ENCODE data around the gene MYL4.

MYL4 gene

DNA sequence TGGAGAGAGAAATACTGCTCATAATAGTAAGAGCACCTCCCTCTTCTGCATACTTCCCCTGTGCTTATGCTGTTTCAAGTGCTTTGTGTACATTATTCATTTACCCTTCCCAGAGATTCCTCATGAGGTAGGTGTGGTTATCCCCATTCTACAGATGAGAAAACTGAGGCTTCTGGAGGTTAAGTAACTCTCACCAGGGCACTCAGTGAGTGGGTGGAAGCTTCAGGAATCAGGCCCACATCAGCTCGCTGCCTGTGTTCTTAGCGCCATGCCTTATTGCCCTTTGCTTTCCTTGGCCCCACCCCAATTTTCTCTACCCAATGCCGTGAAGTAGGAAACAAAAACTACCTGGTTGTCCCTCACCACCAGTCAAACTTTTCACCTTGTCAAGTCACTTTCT, 26.4 kb downstream of the MYL4 start:
- Mint-ChIP-seq H3K27ac (peak overlapping the region in 1 of 3 experiments; percentile 36), H3K9me3 (no peaks in the 10 kb centered on the region), H3K4me1 (peaks cover 23% of the 10 kb centered on the region), H3K27me3 (ENCODE audit: low read depth) (peaks cover 7% of the 10 kb centered on the region), H3K4me3 (no peak overlapping the region), H3K36me3 (ENCODE audit: low read depth) (no peaks in the 10 kb centered on the region)
- TF ChIP-seq, protein P1, sequence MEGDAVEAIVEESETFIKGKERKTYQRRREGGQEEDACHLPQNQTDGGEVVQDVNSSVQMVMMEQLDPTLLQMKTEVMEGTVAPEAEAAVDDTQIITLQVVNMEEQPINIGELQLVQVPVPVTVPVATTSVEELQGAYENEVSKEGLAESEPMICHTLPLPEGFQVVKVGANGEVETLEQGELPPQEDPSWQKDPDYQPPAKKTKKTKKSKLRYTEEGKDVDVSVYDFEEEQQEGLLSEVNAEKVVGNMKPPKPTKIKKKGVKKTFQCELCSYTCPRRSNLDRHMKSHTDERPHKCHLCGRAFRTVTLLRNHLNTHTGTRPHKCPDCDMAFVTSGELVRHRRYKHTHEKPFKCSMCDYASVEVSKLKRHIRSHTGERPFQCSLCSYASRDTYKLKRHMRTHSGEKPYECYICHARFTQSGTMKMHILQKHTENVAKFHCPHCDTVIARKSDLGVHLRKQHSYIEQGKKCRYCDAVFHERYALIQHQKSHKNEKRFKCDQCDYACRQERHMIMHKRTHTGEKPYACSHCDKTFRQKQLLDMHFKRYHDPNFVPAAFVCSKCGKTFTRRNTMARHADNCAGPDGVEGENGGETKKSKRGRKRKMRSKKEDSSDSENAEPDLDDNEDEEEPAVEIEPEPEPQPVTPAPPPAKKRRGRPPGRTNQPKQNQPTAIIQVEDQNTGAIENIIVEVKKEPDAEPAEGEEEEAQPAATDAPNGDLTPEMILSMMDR (IDR thresholded peaks at IDR 0.05; ENCODE audit: unreplicated experiment in 3 of 3) = no peak

DNA sequence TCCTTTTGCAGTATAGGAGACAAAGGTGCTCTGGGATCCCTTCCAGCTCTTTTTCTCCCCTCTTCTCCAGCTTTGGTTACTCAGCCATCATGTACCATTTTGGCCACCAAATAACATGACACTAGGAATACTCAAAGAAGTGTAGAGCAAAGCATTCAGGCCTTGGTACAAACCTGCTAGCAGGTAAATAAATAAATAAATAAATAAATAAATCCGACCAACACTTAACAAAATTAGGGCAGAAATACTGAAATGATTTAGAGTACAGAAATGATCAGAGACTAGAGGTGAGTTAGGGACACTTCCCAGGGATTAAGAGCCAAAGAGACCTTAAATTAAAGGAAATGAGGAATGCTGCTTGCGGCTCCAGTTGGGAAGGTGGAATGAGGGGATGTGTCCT, 26.8 kb downstream of the MYL4 start:
- Mint-ChIP-seq H3K27me3 (ENCODE audit: low read depth) (peaks cover 5% of the 10 kb centered on the region), H3K27ac (peak overlapping the region in 2 of 3 experiments; percentile 20 to 36), H3K9me3 (no peaks in the 10 kb centered on the region), H3K4me3 (no peak overlapping the region), H3K36me3 (ENCODE audit: low read depth) (no peaks in the 10 kb centered on the region), H3K4me1 (peaks cover 22% of the 10 kb centered on the region)
- TF ChIP-seq, protein P1 (IDR thresholded peaks at IDR 0.05; ENCODE audit: unreplicated experiment in 3 of 3) = no peak

DNA sequence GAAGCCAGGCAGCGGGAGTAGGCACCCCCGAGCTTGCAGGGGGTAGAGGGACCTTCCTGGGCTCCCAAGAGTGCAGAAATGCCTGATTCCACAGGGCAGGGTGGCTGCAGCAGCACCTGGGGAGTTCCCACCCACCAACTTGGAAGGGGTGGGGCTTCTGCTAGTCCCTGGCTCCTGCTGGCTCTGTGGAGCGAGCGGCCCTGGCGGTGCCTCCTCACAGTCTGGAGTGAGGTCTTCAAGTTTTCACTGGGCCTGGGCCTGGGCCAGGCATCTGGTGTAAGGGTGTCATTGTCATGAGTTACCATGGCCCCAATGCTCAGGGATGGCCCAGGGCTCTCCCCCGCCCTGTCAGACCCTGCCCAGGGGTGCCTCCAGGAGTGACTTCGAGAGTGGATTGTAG, 28.7 kb downstream of the MYL4 start:
- TF ChIP-seq, protein P1 (IDR thresholded peaks at IDR 0.05; ENCODE audit: unreplicated experiment in 3 of 3) = no peak
- H3K36me3 Mint-ChIP-seq (ENCODE audit: low read depth) = no peaks in the 10 kb centered on the region
- no peak overlapping the region for H3K4me3 Mint-ChIP-seq
- H3K27me3 Mint-ChIP-seq (ENCODE audit: low read depth) = no peaks in the 10 kb centered on the region
- H3K27ac Mint-ChIP-seq = no peak overlapping the region
- H3K4me1 Mint-ChIP-seq = peaks cover 18% of the 10 kb centered on the region
- no peaks in the 10 kb centered on the region for H3K9me3 Mint-ChIP-seq

DNA sequence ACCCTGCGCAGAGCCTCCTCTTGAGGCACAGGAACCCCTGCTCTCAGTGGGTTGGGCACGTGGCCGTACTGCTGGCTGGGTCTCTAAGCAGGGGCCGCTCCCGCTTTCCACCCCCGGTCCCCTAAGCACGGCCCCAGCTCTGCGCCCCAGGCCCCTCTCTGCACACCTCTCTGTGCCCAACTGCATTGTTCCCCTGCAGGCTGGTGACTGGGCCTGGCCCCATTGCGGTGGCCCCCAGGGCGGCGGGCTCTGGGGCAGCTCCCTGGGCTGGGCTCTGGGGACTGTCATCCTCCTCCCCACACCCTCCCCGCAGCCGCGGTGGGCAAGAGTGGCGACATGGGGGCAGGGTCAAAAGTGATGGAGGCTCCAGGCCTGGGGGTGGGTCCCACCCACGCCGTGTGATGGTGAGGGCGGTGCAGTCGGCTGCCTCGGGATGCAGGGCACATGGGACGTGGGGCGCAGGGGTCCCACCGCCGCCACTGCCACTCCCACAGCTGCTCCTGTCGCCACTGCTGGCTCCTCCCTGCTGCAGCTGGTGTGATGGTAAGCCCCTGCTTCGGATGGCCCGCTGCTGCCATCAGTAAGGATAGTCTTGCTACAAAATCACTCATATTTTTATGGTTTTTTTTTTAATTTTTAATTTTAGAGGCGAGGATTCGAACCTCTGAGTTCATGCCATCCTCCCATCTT, 29.3 kb downstream of the MYL4 start:
- Mint-ChIP-seq H3K4me1 (peaks cover 18% of the 10 kb centered on the region), H3K9me3 (no peaks in the 10 kb centered on the region), H3K27me3 (ENCODE audit: low read depth) (no peaks in the 10 kb centered on the region), H3K4me3 (no peak overlapping the region), H3K36me3 (ENCODE audit: low read depth) (no peaks in the 10 kb centered on the region), H3K27ac (no peak overlapping the region)
- TF ChIP-seq, protein P1 (IDR thresholded peaks at IDR 0.05; ENCODE audit: unreplicated experiment in 3 of 3) = no peak

DNA sequence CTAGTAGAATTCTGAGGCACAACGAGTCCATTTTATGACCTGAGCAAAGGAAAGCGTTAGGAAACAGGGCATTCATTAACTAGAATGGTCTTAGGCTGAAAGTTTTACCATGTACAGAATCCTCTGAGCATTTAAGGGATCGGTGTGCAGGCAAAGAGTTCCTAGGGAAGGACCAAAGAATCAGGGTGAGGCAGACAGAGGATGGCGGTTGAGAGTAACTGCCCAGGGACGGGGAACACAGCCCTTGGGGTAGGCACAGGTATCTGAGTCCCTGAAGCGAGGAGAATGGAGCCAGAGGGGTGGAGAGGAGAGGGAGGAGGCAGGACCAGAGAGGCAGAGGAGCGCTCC, 30.4 kb downstream of the MYL4 start:
- Mint-ChIP-seq H3K4me3 (no peak overlapping the region), H3K27ac (peak overlapping the region; percentile 80 to 93 (median 89)), H3K36me3 (ENCODE audit: low read depth) (no peaks in the 10 kb centered on the region), H3K27me3 (ENCODE audit: low read depth) (no peaks in the 10 kb centered on the region), H3K9me3 (no peaks in the 10 kb centered on the region), H3K4me1 (peaks cover 27% of the 10 kb centered on the region)
- TF ChIP-seq, protein P1 (IDR thresholded peaks at IDR 0.05; ENCODE audit: unreplicated experiment in 3 of 3) = no peak

DNA sequence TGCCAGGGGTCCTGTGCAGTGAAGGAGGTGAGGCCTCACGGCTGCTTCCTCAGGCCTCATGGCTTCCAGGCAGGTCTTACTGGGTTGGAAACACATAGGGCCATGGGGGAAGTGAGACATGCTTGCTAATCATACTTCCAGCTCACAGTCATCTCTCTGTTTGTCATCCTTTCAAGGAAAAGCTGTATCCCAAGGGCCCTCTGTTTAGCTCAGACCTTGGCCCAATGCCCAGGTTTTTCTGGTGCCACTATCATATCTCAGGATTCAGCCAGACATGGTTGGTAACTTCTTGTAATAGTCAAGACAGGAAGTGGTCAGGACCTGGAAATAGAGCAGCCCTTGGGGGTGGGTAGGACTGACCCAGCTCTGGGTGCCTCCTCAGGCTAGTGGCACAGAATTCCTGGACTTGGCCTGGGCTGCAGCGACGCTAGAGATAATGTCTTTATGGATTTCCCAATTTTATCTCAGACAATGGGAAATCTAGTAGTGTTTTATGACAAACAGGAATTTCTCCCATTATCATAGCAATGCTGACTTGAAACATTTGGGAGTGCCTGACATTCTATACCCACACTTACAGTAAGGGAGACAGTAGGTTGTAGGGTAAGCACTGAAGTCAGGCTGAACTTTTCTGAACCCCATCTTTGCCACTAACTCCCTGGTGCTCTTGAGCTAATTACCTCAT, 31.0 kb downstream of the MYL4 start:
- no peak overlapping the region for H3K4me3 Mint-ChIP-seq
- H3K27me3 Mint-ChIP-seq (ENCODE audit: low read depth) = peaks cover 3% of the 10 kb centered on the region
- TF ChIP-seq, protein P1 (IDR thresholded peaks at IDR 0.05; ENCODE audit: unreplicated experiment in 3 of 3) = no peak
- no peaks in the 10 kb centered on the region for H3K36me3 Mint-ChIP-seq (ENCODE audit: low read depth)
- no peaks in the 10 kb centered on the region for H3K9me3 Mint-ChIP-seq
- peak overlapping the region; percentile 80 to 93 (median 89) for H3K27ac Mint-ChIP-seq
- H3K4me1 Mint-ChIP-seq = peaks cover 32% of the 10 kb centered on the region

Data from nephron (organoid).